HG03558 (cell line): ENCODE data around the gene RIMS3.
"Not testable (repeated sequence)": the region's sequence is repeated elsewhere in the genome, so short reads cannot be mapped to it uniquely, and the experiment has no call there.

Experiments used
- ATAC-seq: cut with Tn5 transposase; IDR thresholded peaks from one replicate; pipeline ENCODE4 v1.9.1; 2021; ENCODE audit warnings: moderate number of reproducible peaks; ENCODE audit not compliant: unreplicated experiment; ENCODE audit errors: extremely low read depth

RIMS3 gene

GRCh38 chr1:40610156-40610555 lies 55.3 kb downstream of the RIMS3 start:
- ATAC-seq, result no peak

GRCh38 chr1:40607921-40608320 lies 57.6 kb downstream of the RIMS3 start:
- no peak for ATAC-seq

- ATAC-seq, result no peak
Observed at GRCh38 chr1:40606978-40607377, 58.5 kb downstream of the RIMS3 start.

GRCh38 chr1:40606194-40606593 lies 59.3 kb downstream of the RIMS3 start:
- no peak for ATAC-seq

GRCh38 chr1:40599926-40600325 lies 65.6 kb downstream of the RIMS3 start:
- no peak for ATAC-seq

GRCh38 chr1:40595623-40596022 lies 69.9 kb downstream of the RIMS3 start:
- no peak for ATAC-seq

- ATAC-seq, result no peak
Observed at GRCh38 chr1:40594187-40594531, 71.3 kb downstream of the RIMS3 start.

GRCh38 chr1:40593449-40594186 lies 71.9 kb downstream of the RIMS3 start:
- ATAC-seq, result no peak

GRCh38 chr1:40592107-40592803 lies 73.2 kb downstream of the RIMS3 start:
- ATAC-seq, result no peak

GRCh38 chr1:40588586-40588985 lies 76.9 kb downstream of the RIMS3 start:
- ATAC-seq, result no peak

GRCh38 chr1:40583980-40584379 lies 81.5 kb downstream of the RIMS3 start:
- no peak for ATAC-seq

- ATAC-seq, result no peak
Observed at GRCh38 chr1:40582116-40582515, 83.4 kb downstream of the RIMS3 start.

- ATAC-seq, result no peak
Observed at GRCh38 chr1:40575336-40575735, 90.1 kb downstream of the RIMS3 start.

GRCh38 chr1:40574805-40575204 lies 90.7 kb downstream of the RIMS3 start:
- ATAC-seq, result not testable (repeated sequence)
